SK-N-SH (cell line): ENCODE results near the gene KNOP1. TPM values are rescaled to one million over a fixed set of nuclear protein-coding genes. Genes with fewer than 3 reads are reported as not detected.

Source experiments
- CTCF ChIA-PET: fragments of 300-600, 350-600 bp; formaldehyde crosslinking; extraction: SDS; loops from one replicate; lab custom pipeline; 2021; lab: Yijun Ruan, JAX
- POLR2A ChIA-PET: fragments of 350-600 bp; sonication (Branson Sonifier 250); formaldehyde crosslinking; extraction: SDS; loops from one replicate; lab custom pipeline; 2020; ENCODE audit warnings: antibody characterized with exemption, inconsistent platforms; lab: Yijun Ruan, JAX
- DNase-seq: peaks from one replicate; pipeline ENCODE4 v3.0.0; 2012
- H2AFZ ChIP-seq: fragments of 200-600 bp; sonication (generic); 2 replicates; pipeline ENCODE4 v1.8.1; 2016; ENCODE audit warnings: antibody characterized with exemption, mild to moderate bottlenecking, low read depth
- H3F3A ChIP-seq: fragments of 200-600 bp; sonication (generic); replicated peaks from 2 replicates; pipeline ENCODE3; 2016; ENCODE audit warnings: antibody characterized with exemption, mild to moderate bottlenecking; ENCODE audit not compliant: insufficient read depth
- H3K27ac ChIP-seq, 2 experiments: fragments of 200-500 bp in 1 of 2; fragments of 200-600 bp in 1 of 2; sonication (Bioruptor generic) in 1 of 2; sonication (generic), shearing (Covaris generic) in 1 of 2; 2 replicates each; pipeline versions ENCODE4 v1.5.1 to v1.6.1; 2014 to 2016; ENCODE audit warnings: low read depth in 2 of 2, inconsistent platforms in 1 of 2, low read length in 1 of 2, mild to moderate bottlenecking in 1 of 2, mixed read lengths in 1 of 2
- H3K27me3 ChIP-seq: fragments of 200-600 bp; sonication (generic), shearing (Covaris generic); 2 replicates; pipeline ENCODE4 v1.6.1; 2016; ENCODE audit warnings: mixed run types; ENCODE audit not compliant: insufficient read depth
- H3K36me3 ChIP-seq, 2 experiments: fragments of 200-500 bp in 1 of 2; fragments of 200-600 bp in 1 of 2; sonication (Bioruptor generic) in 1 of 2; sonication (generic) in 1 of 2; replicated peaks in 1 of 2; 2 replicates each; pipeline versions ENCODE3 to v1.5.1; 2014 to 2016; ENCODE audit warnings: low read length in 1 of 2, mild to moderate bottlenecking in 1 of 2; ENCODE audit not compliant: insufficient read depth in 2 of 2, control insufficient read depth in 1 of 2
- H3K4me1 ChIP-seq, 2 experiments: fragments of 200-500 bp in 1 of 2; fragments of 200-600 bp in 1 of 2; sonication (Bioruptor generic) in 1 of 2; sonication (generic), shearing (Covaris generic) in 1 of 2; 2 replicates each; pipeline versions ENCODE4 v1.5.1 to v1.6.1; 2014 to 2016; ENCODE audit warnings: low read depth in 1 of 2, low read length in 1 of 2, mixed run types in 1 of 2; ENCODE audit not compliant: insufficient read depth in 2 of 2, control insufficient read depth in 1 of 2
- H3K4me2 ChIP-seq: fragments of 200-600 bp; sonication (generic), shearing (Covaris generic); 2 replicates; pipeline ENCODE4 v1.6.1; 2017; ENCODE audit warnings: mixed run types
- H3K4me3 ChIP-seq, 2 experiments: fragments of 200-500 bp in 1 of 2; fragments of 200-600 bp in 1 of 2; sonication (Bioruptor generic) in 1 of 2; sonication (generic), shearing (Covaris generic) in 1 of 2; 2 replicates each; pipeline versions ENCODE4 v1.5.1 to v1.8.1; 2014 to 2016; ENCODE audit warnings: low read depth in 2 of 2, inconsistent platforms in 1 of 2, low read length in 1 of 2, mild to moderate bottlenecking in 1 of 2, mixed read lengths in 1 of 2, moderate library complexity in 1 of 2
- H3K79me2 ChIP-seq: fragments of 200-600 bp; sonication (generic); 2 replicates; pipeline ENCODE4 v1.8.1; 2017; ENCODE audit warnings: mild to moderate bottlenecking; ENCODE audit not compliant: insufficient read depth
- H3K9ac ChIP-seq: fragments of 200-600 bp; sonication (generic); 2 replicates; pipeline ENCODE4 v1.6.1; 2017; ENCODE audit warnings: mixed run types
- H3K9me2 ChIP-seq: fragments of 200-600 bp; sonication (generic); 2 replicates; pipeline ENCODE4 v1.6.1; 2017; ENCODE audit warnings: mixed run types
- H3K9me3 ChIP-seq: fragments of 200-600 bp; sonication (generic); 2 replicates; pipeline ENCODE4 v1.6.1; 2017; ENCODE audit warnings: mixed run types, mild to moderate bottlenecking, moderate library complexity
- H4K20me1 ChIP-seq: fragments of 200-600 bp; sonication (generic); 2 replicates; pipeline ENCODE4 v1.6.1; 2017; ENCODE audit warnings: mild to moderate bottlenecking, mixed run types; ENCODE audit not compliant: insufficient read depth
- ELF1 ChIP-seq: IDR thresholded peaks from 2 replicates; pipeline ENCODE4 v1.4.0; 2012
- EP300 ChIP-seq, 2 experiments: IDR thresholded peaks; 2 replicates each; pipeline versions ENCODE4 v1.4.0 to v1.6.1; 2012; ENCODE audit warnings: borderline replicate concordance in 1 of 2, low read depth in 1 of 2, low read length in 1 of 2
- EZH2phosphoT487 ChIP-seq: fragments of 200-600 bp; sonication (generic); IDR thresholded peaks from 2 replicates; pipeline ENCODE4 v1.6.1; 2017; ENCODE audit warnings: low read depth, mixed run types, mild to moderate bottlenecking, antibody characterized with exemption, moderate library complexity, borderline replicate concordance
- FOSL2 ChIP-seq: IDR thresholded peaks from 2 replicates; pipeline ENCODE4 v1.4.0; 2012; ENCODE audit warnings: low read depth, mild to moderate bottlenecking, moderate library complexity, borderline replicate concordance
- FOXM1 ChIP-seq: IDR thresholded peaks from 2 replicates; pipeline ENCODE4 v1.4.0; 2012; ENCODE audit warnings: low read depth, mild to moderate bottlenecking
- GATA2 ChIP-seq: sonication (generic); formaldehyde crosslinking; IDR thresholded peaks from 2 replicates; pipeline ENCODE4 v1.5.0; 2020; ENCODE audit warnings: mild to moderate bottlenecking, missing genetic modification reagents
- JUND ChIP-seq: IDR thresholded peaks from 2 replicates; pipeline ENCODE4 v1.4.0; 2012
- NRF1 ChIP-seq: IDR thresholded peaks from 2 replicates; pipeline ENCODE4 v1.6.1; 2012; ENCODE audit warnings: low read depth, mild to moderate bottlenecking, low read length
- POLR2AphosphoS5 ChIP-seq: IDR thresholded peaks from 2 replicates; pipeline ENCODE4 v1.6.1; 2012; ENCODE audit warnings: low read depth, low read length
- SIN3A ChIP-seq: IDR thresholded peaks from 2 replicates; pipeline ENCODE4 v1.6.1; 2012; ENCODE audit warnings: low read depth, mild to moderate bottlenecking, low read length, moderate library complexity, borderline replicate concordance
- TAF1 ChIP-seq: IDR thresholded peaks from 2 replicates; pipeline ENCODE4 v1.6.1; 2012; ENCODE audit warnings: low read depth, mild to moderate bottlenecking, low read length, moderate library complexity, borderline replicate concordance
- TCF12 ChIP-seq: IDR thresholded peaks from 2 replicates; pipeline ENCODE4 v1.4.0; 2012
- YY1 ChIP-seq: IDR thresholded peaks from 2 replicates; pipeline ENCODE4 v1.4.0; 2012; ENCODE audit warnings: low read depth, mild to moderate bottlenecking
- WGBS: methylation state at CpG from one replicate; pipeline ENCODE4 v1.1.6; 2017; ENCODE audit warnings: low lambda C conversion rate; 5-methylcytosine and 5-hydroxymethylcytosine counted together
- polyA plus RNA-seq, 3 experiments: library from polyadenylated mRNA; depleted of rRNA; stranded (reverse); fragments of >200 nt; gene quantifications; 2 replicates each; pipeline ENCODE4 v1.2.3, GENCODE V29; 2012
- TF ChIP-seq, protein P1 (sequence below): IDR thresholded peaks from 2 replicates; pipeline ENCODE4 v1.4.0; 2012; ENCODE audit warnings: low read depth

Gene KNOP1
- polyA plus RNA-seq, 1 of the 3 experiments (the other 2 are of a cell fraction) = 13.2 TPM

DNA sequence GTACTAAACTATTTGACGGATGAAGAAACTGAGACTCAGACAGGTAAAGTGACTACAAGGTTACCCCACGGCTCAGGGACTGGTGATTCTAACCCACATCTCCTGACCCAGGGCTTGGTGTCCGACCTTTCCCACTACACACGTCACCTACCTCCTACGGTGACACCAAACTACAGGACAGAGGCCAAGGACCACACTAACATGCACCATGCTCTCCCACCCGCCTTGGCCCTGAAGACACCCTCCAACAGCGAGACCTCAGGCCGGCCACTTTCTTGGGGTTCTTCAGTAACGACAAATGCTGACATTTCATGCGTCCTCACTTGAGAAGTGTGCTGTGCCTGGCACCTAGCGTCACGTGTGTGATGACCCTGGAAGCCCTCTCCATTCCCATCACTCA lies 6.4 kb downstream of the KNOP1 start:
- Histone ChIP-seq H4K20me1 (peaks cover 34% of the 10 kb centered on the region), H3K9me2 (no peaks in the 10 kb centered on the region), H3K27me3 (no peaks in the 10 kb centered on the region), H3F3A (peaks cover 4% of the 10 kb centered on the region), H3K9me3 (no peaks in the 10 kb centered on the region), H2AFZ (no peak overlapping the region)
- 97% methylated on average over 12 of the region's 12 CpGs for WGBS
- DNase-seq = no peak
- no peak for TF ChIP-seq FOXM1
- no peak for TF ChIP-seq NRF1
- no peak for TF ChIP-seq TCF12
- TF ChIP-seq, all 33 proteins: peak for 0
- Histone ChIP-seq H3K4me1 (peaks cover 0 to 10% of the 10 kb centered on the region in 2 experiments; a peak in 1 of 4 replicates), H3K79me2 (peaks cover 66% of the 10 kb centered on the region), H3K4me2 (no peak overlapping the region), H3K9ac (no peak overlapping the region), H3K4me3 (no peak overlapping the region), H3K27ac (no peak overlapping the region), H3K36me3 (peaks cover 19 to 73% of the 10 kb centered on the region in 2 experiments)
- ChIA-PET POLR2A (interaction anchor here (1.1 kb wide), 1 partner anchor 41 kb away, joined by 5 read pairs; no protein-coding TSS in a partner anchor), CTCF (interaction anchor here (0.6 kb wide), 1 partner anchor 33 kb away, joined by 3 read pairs; no protein-coding TSS in a partner anchor)

DNA sequence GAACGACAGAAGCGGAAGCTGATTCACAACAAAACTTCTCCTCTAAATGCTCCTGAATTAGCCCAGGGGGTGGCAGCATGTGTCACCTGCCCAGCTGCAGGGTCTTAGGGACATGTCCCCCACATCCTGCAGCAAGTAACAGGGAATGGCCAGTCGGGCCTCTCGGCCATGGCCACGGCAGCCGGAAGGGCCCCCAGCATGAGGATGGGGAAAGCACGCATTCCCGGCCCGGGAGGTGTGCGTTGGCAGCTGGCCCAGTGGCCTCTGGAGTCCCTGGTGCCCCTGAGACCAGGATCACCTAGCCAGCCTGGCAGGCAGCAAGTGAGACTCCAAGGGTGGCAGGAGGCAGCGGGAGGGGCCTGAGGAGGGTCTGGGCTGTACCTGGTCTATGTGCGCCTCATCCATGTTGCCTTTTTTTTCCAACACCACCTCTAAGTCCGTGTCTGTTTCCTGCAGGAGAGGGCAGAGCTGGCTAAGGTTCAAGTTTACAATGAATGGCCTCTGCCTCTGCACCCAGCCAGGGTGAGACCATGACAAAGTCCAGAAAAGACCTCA lies 7.0 kb downstream of the KNOP1 start:
- ChIA-PET POLR2A (no interaction called here), CTCF (no interaction called here)
- peaks cover 60% of the 10 kb centered on the region for H3K79me2 ChIP-seq

DNA sequence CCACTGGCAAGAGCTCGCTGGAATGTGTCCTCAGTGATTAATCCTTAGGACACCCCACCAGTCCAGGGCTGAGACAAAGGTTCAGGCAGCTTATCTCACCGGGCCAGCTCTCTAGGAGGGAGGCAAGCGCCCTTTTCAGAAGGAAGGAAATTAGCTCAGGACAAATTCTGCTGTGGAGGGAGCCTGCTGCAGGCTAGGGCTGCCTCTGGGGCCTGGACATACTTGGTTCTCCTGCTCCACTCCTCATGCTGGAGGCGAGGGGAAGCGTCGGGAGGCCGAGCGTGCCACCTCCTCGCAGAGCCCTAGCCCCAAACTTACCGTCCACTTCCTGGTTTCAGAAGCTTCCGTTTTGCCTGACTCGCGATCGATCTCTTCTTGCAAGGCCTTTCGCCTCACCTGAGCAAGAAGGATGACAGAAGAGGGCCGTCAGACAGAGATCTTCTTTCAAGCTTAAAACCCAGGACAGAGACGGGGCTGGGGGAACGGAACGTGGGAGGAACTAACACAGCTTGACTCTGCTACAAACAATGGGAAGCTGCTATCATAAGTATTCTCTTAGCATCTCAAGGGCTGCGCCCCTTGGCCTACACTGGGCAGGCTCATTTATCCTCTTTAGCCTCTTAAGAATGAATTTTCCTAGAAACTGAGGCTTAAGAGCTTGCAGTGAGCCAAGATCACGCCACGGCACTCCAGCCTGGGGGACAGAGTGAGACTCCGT lies 7.7 kb downstream of the KNOP1 start:
- Histone ChIP-seq H2AFZ (no peak overlapping the region), H3K4me2 (no peak overlapping the region), H3K9me3 (no peaks in the 10 kb centered on the region), H3K9ac (no peak overlapping the region), H3K79me2 (peaks cover 53% of the 10 kb centered on the region), H3K27me3 (no peaks in the 10 kb centered on the region), H4K20me1 (peaks cover 29% of the 10 kb centered on the region), H3K27ac (no peak overlapping the region), H3K9me2 (no peaks in the 10 kb centered on the region), H3K4me1 (no peaks in the 10 kb centered on the region; a peak in 1 of 4 replicates), H3F3A (peaks cover 4% of the 10 kb centered on the region), H3K36me3 (peaks cover 25 to 86% of the 10 kb centered on the region in 2 experiments), H3K4me3 (no peak overlapping the region)
- DNase-seq = no peak
- ChIA-PET POLR2A (no interaction called here), CTCF (no interaction called here)
- WGBS = 98% methylated on average over 22 of the region's 23 CpGs
- TF ChIP-seq GATA2 (CRISPR knock-in tag) = no peak
- TF ChIP-seq NRF1 = no peak
- no peak for TF ChIP-seq TAF1
- TF ChIP-seq ELF1 = no peak
- TF ChIP-seq EZH2phosphoT487 = no peak
- no peak for TF ChIP-seq FOSL2
- no peak for TF ChIP-seq EP300 (IDR thresholded peaks at IDR 0.05; ENCODE audit: borderline replicate concordance in 1 of 2, low read depth in 1 of 2, low read length in 1 of 2)

More for the DNA sequence above, 7.0 kb downstream of the KNOP1 start:
- Histone ChIP-seq H3K27me3 (no peaks in the 10 kb centered on the region), H3K9ac (no peak overlapping the region), H3K4me2 (no peak overlapping the region), H3K9me2 (no peaks in the 10 kb centered on the region), H3K4me1 (peaks cover 0 to 4% of the 10 kb centered on the region in 2 experiments; a peak in 1 of 4 replicates), H3K36me3 (peaks cover 19 to 79% of the 10 kb centered on the region in 2 experiments), H3K27ac (no peak overlapping the region; a peak in 1 of 4 replicates), H3K4me3 (no peak overlapping the region), H3F3A (peaks cover 4% of the 10 kb centered on the region), H3K9me3 (no peaks in the 10 kb centered on the region), H4K20me1 (peaks cover 30% of the 10 kb centered on the region), H2AFZ (no peak overlapping the region)
- DNase-seq = no peak
- no peak for TF ChIP-seq NRF1
- TF ChIP-seq EP300 (IDR thresholded peaks at IDR 0.05; ENCODE audit: borderline replicate concordance in 1 of 2, low read depth in 1 of 2, low read length in 1 of 2) = no peak
- no peak for TF ChIP-seq SIN3A
- no peak for TF ChIP-seq GATA2 (CRISPR knock-in tag)
- no peak for TF ChIP-seq YY1
- TF ChIP-seq TCF12 = no peak
- TF ChIP-seq JUND = no peak
- TF ChIP-seq, protein P1, sequence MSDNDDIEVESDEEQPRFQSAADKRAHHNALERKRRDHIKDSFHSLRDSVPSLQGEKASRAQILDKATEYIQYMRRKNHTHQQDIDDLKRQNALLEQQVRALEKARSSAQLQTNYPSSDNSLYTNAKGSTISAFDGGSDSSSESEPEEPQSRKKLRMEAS = no peak
- TF ChIP-seq POLR2AphosphoS5 = no peak
- WGBS = 91% methylated on average over 11 of the region's 13 CpGs
